SK-N-MC (cell line): ENCODE results near the gene BEAN1.

Experiments used
- EZH2 ChIP-seq: fragments of 200-600 bp; sonication (generic); IDR thresholded peaks from one replicate; pipeline ENCODE4 v1.6.1; 2017; ENCODE audit warnings: antibody characterized with exemption
- FOXP2 ChIP-seq: optimal IDR thresholded peaks from 2 replicates; pipeline ENCODE3; 2011; ENCODE audit warnings: mild to moderate bottlenecking, moderate library complexity; ENCODE audit not compliant: insufficient read depth; ENCODE audit errors: extremely low read length, control extremely low read depth
- POLR2AphosphoS5 ChIP-seq: IDR thresholded peaks from 2 replicates; pipeline ENCODE4 v1.6.1; 2012; ENCODE audit warnings: mild to moderate bottlenecking, low read depth, low read length, borderline replicate concordance

- no peak for TF ChIP-seq POLR2AphosphoS5
- no peak for TF ChIP-seq EZH2
- TF ChIP-seq FOXP2 = no peak
These were observed 47.7 kb downstream of the BEAN1 start for GRCh38 chr16:66474750-66475199.
